ENCODE results near the gene QKI. TPM values are rescaled to one million over a fixed set of nuclear protein-coding genes. Genes with fewer than 3 reads are reported as not detected.
"Not testable (repeated sequence)": the region's sequence is repeated elsewhere in the genome, so short reads cannot be mapped to it uniquely, and the experiment has no call there.

The QKI gene
- total RNA-seq, 6 experiments from 2014 or later, result 47.6 to 80.8 (median 76.3) TPM

- TF ChIP-seq POLR2A (IDR thresholded peaks at IDR 0.05) (no peak), CTCF (IDR thresholded peaks at IDR 0.05) (no peak)
- Histone ChIP-seq H3K4me1 (peaks cover 0 to 11% (median 0%) of the 10 kb centered on the region in 4 donors), H3K9me3 (peaks cover 0 to 6% (median 1%) of the 10 kb centered on the region in 4 donors), H3K36me3 (no peaks in the 10 kb centered on the region), H3K4me3 (no peak overlapping the region), H3K27me3 (no peaks in the 10 kb centered on the region), H3K27ac (no peak overlapping the region)
- WGBS (ENCODE audit: insufficient coverage, low coverage, low lambda C conversion rate, missing lambda C conversion rate), result 49% methylated on average over 3 of the region's 3 CpGs
- intact Hi-C loops (cut with DNase I), result no loop called here
- no peak for DNase-seq
- no peak for ATAC-seq
Measured at GRCh38 chr6:163468738-163469137, 54.2 kb downstream of the QKI start.

GRCh38 chr6:163469459-163469985, 55.0 kb downstream of the QKI start:
- DNase-seq (no peak), ATAC-seq (no peak)
- H3K9me3 ChIP-seq, result peaks cover 0 to 6% (median 1%) of the 10 kb centered on the region in 4 donors
- H3K4me1 ChIP-seq, result peaks cover 0 to 7% (median 0%) of the 10 kb centered on the region in 4 donors
- no peak overlapping the region for H3K27ac ChIP-seq
- intact Hi-C loops (cut with DNase I), result no loop called here
- no peaks in the 10 kb centered on the region for H3K36me3 ChIP-seq
- no peak for TF ChIP-seq POLR2A (IDR thresholded peaks at IDR 0.05)
- no peak for TF ChIP-seq CTCF (IDR thresholded peaks at IDR 0.05)
- no peaks in the 10 kb centered on the region for H3K27me3 ChIP-seq
- WGBS (ENCODE audit: insufficient coverage, low coverage, low lambda C conversion rate, missing lambda C conversion rate), result 93% methylated on average over 1 of the region's 1 CpG
- H3K4me3 ChIP-seq, result no peak overlapping the region

- TF ChIP-seq CTCF (IDR thresholded peaks at IDR 0.05) (no peak), POLR2A (IDR thresholded peaks at IDR 0.05) (no peak)
- no peaks in the 10 kb centered on the region for H3K27me3 ChIP-seq
- ATAC-seq (no peak), DNase-seq (no peak)
- H3K4me1 ChIP-seq, result peaks cover 0 to 7% (median 0%) of the 10 kb centered on the region in 4 donors
- no peak overlapping the region for H3K27ac ChIP-seq
- no peak overlapping the region for H3K4me3 ChIP-seq
- intact Hi-C loops (cut with DNase I), result no loop called here
- peaks cover 0 to 6% (median 1%) of the 10 kb centered on the region in 4 donors for H3K9me3 ChIP-seq
- no peaks in the 10 kb centered on the region for H3K36me3 ChIP-seq
Measured at GRCh38 chr6:163470611-163471010, 56.1 kb downstream of the QKI start.

- no peaks in the 10 kb centered on the region for H3K4me1 ChIP-seq
- H3K9me3 ChIP-seq, result peaks cover 0 to 6% (median 1%) of the 10 kb centered on the region in 4 donors
- no peak overlapping the region for H3K27ac ChIP-seq
- 62% methylated on average over 2 of the region's 2 CpGs for WGBS (ENCODE audit: insufficient coverage, low coverage, low lambda C conversion rate, missing lambda C conversion rate)
- DNase-seq (no peak), ATAC-seq (no peak)
- TF ChIP-seq CTCF (IDR thresholded peaks at IDR 0.05) (no peak), POLR2A (IDR thresholded peaks at IDR 0.05) (no peak)
- no peak overlapping the region for H3K4me3 ChIP-seq
- intact Hi-C loops (cut with DNase I), result no loop called here
- peaks cover 0 to 4% (median 0%) of the 10 kb centered on the region in 4 donors for H3K36me3 ChIP-seq
- H3K27me3 ChIP-seq, result no peaks in the 10 kb centered on the region
Measured at GRCh38 chr6:163474581-163474980, 60.1 kb downstream of the QKI start.

GRCh38 chr6:163476946-163477345, 62.4 kb downstream of the QKI start:
- 96% methylated on average over 7 of the region's 7 CpGs for WGBS (ENCODE audit: insufficient coverage, low coverage, low lambda C conversion rate, missing lambda C conversion rate)
- DNase-seq; H3K9me3 ChIP-seq; H3K27ac ChIP-seq; intact Hi-C loops (cut with DNase I); H3K27me3 ChIP-seq; H3K4me1 ChIP-seq; ATAC-seq; H3K36me3 ChIP-seq; H3K4me3 ChIP-seq: not testable (repeated sequence)

All from right lobe of liver (tissue), 6 donors.